Fibroblast of the aortic adventitia (primary cell): ENCODE measurements around the gene ILF3. TPM values are rescaled to one million over a fixed set of nuclear protein-coding genes. Genes with fewer than 3 reads are reported as not detected.

Source experiments
- DNase-seq: peaks from one replicate; pipeline ENCODE4 v3.0.0-alpha.2; 2010; ENCODE audit warnings: low read depth
- H3K4me3 ChIP-seq: 2 replicates; pipeline ENCODE4 v1.5.1; 2011; ENCODE audit warnings: low read depth, mild to moderate bottlenecking, control low read depth, low read length, moderate library complexity
- CTCF ChIP-seq: IDR thresholded peaks from 2 replicates; pipeline ENCODE4 v1.5.1; 2011; ENCODE audit warnings: mild to moderate bottlenecking, low read length, control low read depth, inconsistent platforms; ENCODE audit not compliant: insufficient read depth
- total RNA-seq: library from RNA; depleted of rRNA; stranded (reverse); fragments of >200 nt; gene quantifications from 2 replicates; pipeline ENCODE4 v1.2.3, GENCODE V29; 2012; ENCODE audit warnings: low replicate concordance

Gene ILF3
- total RNA-seq, 1 donor = 119 TPM

GRCh38 chr19:10648360-10648759 is 5.8 kb upstream of the ILF3 start:
- DNase-seq = no peak
- H3K4me3 ChIP-seq = no peak overlapping the region
- TF ChIP-seq CTCF = no peak

- no peak for TF ChIP-seq CTCF
- no peak for DNase-seq
- no peak overlapping the region for H3K4me3 ChIP-seq
These were observed 2.3 kb upstream of the ILF3 start for GRCh38 chr19:10651851-10652250.

- TF ChIP-seq CTCF = peak; percentile 9
- H3K4me3 ChIP-seq = peak overlapping the region; percentile 96
- no peak for DNase-seq
These were observed 739 bp upstream of the ILF3 start for GRCh38 chr19:10653482-10653731.

- no peak for TF ChIP-seq CTCF
- peak; percentile 23 for DNase-seq
- H3K4me3 ChIP-seq = peak overlapping the region; percentile 89
These were observed 687 bp downstream of the ILF3 start for GRCh38 chr19:10654610-10655456.

GRCh38 chr19:10655457-10656312 is 1.5 kb downstream of the ILF3 start:
- H3K4me3 ChIP-seq = peak overlapping the region; percentile 89
- peak; percentile 23 for DNase-seq
- peak; percentile 13 for TF ChIP-seq CTCF

GRCh38 chr19:10660346-10660745 is 6.2 kb downstream of the ILF3 start:
- no peak for TF ChIP-seq CTCF

More at GRCh38 chr19:10660346-10660745, 6.2 kb downstream of the ILF3 start:
- DNase-seq = no peak
- H3K4me3 ChIP-seq = no peak overlapping the region
